MM.1S (cell line): ENCODE data around the gene NINL.

Experiments used
- DNase-seq: peaks from one replicate; pipeline ENCODE4 v3.0.0-alpha.2; 2015
- H2AFZ ChIP-seq: fragments of 300-600 bp; sonication (generic); 2 replicates; pipeline ENCODE4 v1.6.0; 2016; ENCODE audit warnings: antibody characterized with exemption, low read length
- H3F3A ChIP-seq: fragments of 300-600 bp; sonication (generic); 2 replicates; pipeline ENCODE4 v1.6.1; 2016; ENCODE audit warnings: mild to moderate bottlenecking, antibody characterized with exemption, low read length, moderate library complexity, mixed read lengths; ENCODE audit not compliant: insufficient read depth
- H3K27ac ChIP-seq: fragments of 300-600 bp; sonication (generic); 2 replicates; pipeline ENCODE4 v1.5.1; 2016; ENCODE audit warnings: mild to moderate bottlenecking, low read length
- H3K27me3 ChIP-seq: fragments of 300-600 bp; sonication (generic); replicated peaks from 2 replicates; pipeline ENCODE4 v1.6.0; 2016; ENCODE audit warnings: low read length; ENCODE audit not compliant: insufficient read depth
- H3K36me3 ChIP-seq: fragments of 300-600 bp; sonication (generic); replicated peaks from 2 replicates; pipeline ENCODE4 v1.6.1; 2016; ENCODE audit warnings: mild to moderate bottlenecking, low read length, mixed read lengths; ENCODE audit not compliant: insufficient read depth
- H3K4me1 ChIP-seq: fragments of 300-600 bp; sonication (generic); 2 replicates; pipeline ENCODE4 v1.6.1; 2016; ENCODE audit warnings: low read length, mixed read lengths
- H3K4me2 ChIP-seq: fragments of 300-600 bp; sonication (generic); 2 replicates; pipeline ENCODE4 v1.6.0; 2016; ENCODE audit warnings: low read depth, low read length
- H3K4me3 ChIP-seq: fragments of 300-600 bp; sonication (generic); 2 replicates; pipeline ENCODE4 v1.5.1; 2016; ENCODE audit warnings: low read length, mixed read lengths
- H3K79me2 ChIP-seq: fragments of 300-600 bp; sonication (generic); 2 replicates; pipeline ENCODE4 v1.6.1; 2016; ENCODE audit warnings: mixed run types, low read length, mixed read lengths
- H3K9ac ChIP-seq: fragments of 300-600 bp; sonication (generic); 2 replicates; pipeline ENCODE4 v1.6.1; 2016; ENCODE audit warnings: low read length, mixed read lengths
- H3K9me2 ChIP-seq: fragments of 300-600 bp; sonication (generic); replicated peaks from 2 replicates; pipeline ENCODE4 v1.6.1; 2016; ENCODE audit warnings: mild to moderate bottlenecking, low read length, mixed read lengths; ENCODE audit not compliant: insufficient read depth
- H3K9me3 ChIP-seq: fragments of 300-600 bp; sonication (generic); replicated peaks from 2 replicates; pipeline ENCODE4 v1.6.1; 2016; ENCODE audit warnings: mild to moderate bottlenecking, low read length, mixed read lengths; ENCODE audit not compliant: insufficient read depth
- H4K20me1 ChIP-seq: fragments of 300-600 bp; sonication (generic); 2 replicates; pipeline ENCODE4 v1.6.1; 2016; ENCODE audit warnings: mild to moderate bottlenecking, low read length, moderate library complexity, mixed read lengths; ENCODE audit not compliant: insufficient read depth
- CTCF ChIP-seq: fragments of 300-600 bp; sonication (generic); IDR thresholded peaks from 2 replicates; pipeline ENCODE4 v1.5.1; 2016; ENCODE audit warnings: antibody characterized with exemption, low read length, mixed read lengths
- EZH2 ChIP-seq: fragments of 300-600 bp; sonication (generic); optimal IDR thresholded peaks from 2 replicates; pipeline ENCODE3; 2017; ENCODE audit warnings: low read depth, mild to moderate bottlenecking, antibody characterized with exemption, low read length, mixed read lengths
- EZH2phosphoT487 ChIP-seq: fragments of 300-600 bp; sonication (generic); IDR thresholded peaks from 2 replicates; pipeline ENCODE4 v1.6.1; 2018; ENCODE audit warnings: antibody characterized with exemption, low read length

NINL gene

GRCh38 chr20:25480156-25480555 lies 105.2 kb downstream of the NINL start:
- Histone ChIP-seq H3F3A (no peaks in the 10 kb centered on the region), H3K4me1 (no peaks in the 10 kb centered on the region), H2AFZ (no peak overlapping the region), H3K9me3 (no peaks in the 10 kb centered on the region), H3K4me2 (no peak overlapping the region), H3K9ac (no peak overlapping the region), H3K27me3 (no peaks in the 10 kb centered on the region), H4K20me1 (no peaks in the 10 kb centered on the region), H3K4me3 (no peak overlapping the region), H3K36me3 (no peaks in the 10 kb centered on the region), H3K9me2 (no peaks in the 10 kb centered on the region), H3K27ac (no peak overlapping the region), H3K79me2 (no peaks in the 10 kb centered on the region)
- no peak for TF ChIP-seq EZH2phosphoT487
- no peak for TF ChIP-seq CTCF
- no peak for TF ChIP-seq EZH2
- DNase-seq = no peak

GRCh38 chr20:25479638-25480037 lies 105.7 kb downstream of the NINL start:
- no peaks in the 10 kb centered on the region for H3K27me3 ChIP-seq
- H3K4me2 ChIP-seq = no peak overlapping the region
- DNase-seq = no peak
- H3K4me3 ChIP-seq = no peak overlapping the region
- TF ChIP-seq CTCF = no peak
- no peak for TF ChIP-seq EZH2
- no peak for TF ChIP-seq EZH2phosphoT487
- H2AFZ ChIP-seq = no peak overlapping the region
- H3K27ac ChIP-seq = no peak overlapping the region
- no peaks in the 10 kb centered on the region for H3K36me3 ChIP-seq
- no peak overlapping the region for H3K9ac ChIP-seq
- no peaks in the 10 kb centered on the region for H3K4me1 ChIP-seq
- no peaks in the 10 kb centered on the region for H3K9me3 ChIP-seq
- no peaks in the 10 kb centered on the region for H3K9me2 ChIP-seq
- H3K79me2 ChIP-seq = no peaks in the 10 kb centered on the region
- H3F3A ChIP-seq = no peaks in the 10 kb centered on the region
- H4K20me1 ChIP-seq = no peaks in the 10 kb centered on the region

GRCh38 chr20:25478889-25479568 lies 106.3 kb downstream of the NINL start:
- H3K27me3 ChIP-seq = no peaks in the 10 kb centered on the region
- H3K36me3 ChIP-seq = no peaks in the 10 kb centered on the region
- H2AFZ ChIP-seq = no peak overlapping the region
- no peaks in the 10 kb centered on the region for H3K9me3 ChIP-seq
- TF ChIP-seq CTCF (no peak), EZH2 (no peak), EZH2phosphoT487 (no peak)
- no peak overlapping the region for H3K9ac ChIP-seq
- H3K4me2 ChIP-seq = no peak overlapping the region
- no peaks in the 10 kb centered on the region for H4K20me1 ChIP-seq
- no peaks in the 10 kb centered on the region for H3K9me2 ChIP-seq
- H3K4me1 ChIP-seq = no peaks in the 10 kb centered on the region
- DNase-seq = no peak
- H3K4me3 ChIP-seq = no peak overlapping the region
- no peak overlapping the region for H3K27ac ChIP-seq
- H3F3A ChIP-seq = no peaks in the 10 kb centered on the region
- no peaks in the 10 kb centered on the region for H3K79me2 ChIP-seq
